Stomach (tissue), 4 donors: Measurements from ENCODE around the gene TTC17.

ENCODE experiments used
- EP300 ChIP-seq: sonication (generic); formaldehyde crosslinking; IDR thresholded peaks from one replicate; pipeline ENCODE4 v1.6.1; 2017; ENCODE audit warnings: antibody characterized with exemption
- POLR2A ChIP-seq, 4 donors: fragments of 450-650 bp; IDR thresholded peaks; one replicate each; pipeline ENCODE4 v1.6.1; 2016; ENCODE audit warnings: antibody characterized with exemption in 4 of 4, control low read depth in 2 of 4, mild to moderate bottlenecking in 1 of 4, moderate library complexity in 1 of 4
- POLR2AphosphoS5 ChIP-seq, 3 donors: sonication (generic); formaldehyde crosslinking; IDR thresholded peaks; one replicate each; pipeline ENCODE4 v1.6.1; 2016; ENCODE audit warnings: antibody characterized with exemption in 3 of 3
- TF ChIP-seq, protein P1 (sequence below), 7 experiments: fragments of 450-650 bp in 4 of 7; fragments of 200-600 bp in 3 of 7; sonication (generic) in 3 of 7; IDR thresholded peaks; one replicate each; pipeline ENCODE4 v1.5.1; 2016 to 2019; ENCODE audit warnings: antibody characterized with exemption in 7 of 7, control low read depth in 2 of 7, mild to moderate bottlenecking in 1 of 7

DNA sequence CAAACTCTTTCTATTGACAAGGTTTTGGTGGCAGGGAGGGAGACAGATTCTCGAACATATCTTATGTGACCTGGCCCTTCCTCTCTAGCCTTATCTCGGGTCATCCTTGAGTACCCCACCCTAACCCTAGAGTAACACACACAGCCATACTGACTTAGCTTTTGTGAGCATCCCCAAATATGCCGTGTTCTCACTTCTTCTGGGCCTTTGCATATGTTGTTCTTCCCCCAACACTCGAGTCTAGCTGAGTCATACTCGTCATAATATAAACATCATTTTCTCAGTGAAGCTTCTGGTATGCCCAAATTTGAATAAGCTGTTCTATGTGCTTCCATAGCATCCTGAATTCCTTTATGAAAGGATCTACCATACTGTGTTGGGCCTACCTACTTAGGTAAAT lies 8.0 kb downstream of the TTC17 start:
- TF ChIP-seq, protein P1, sequence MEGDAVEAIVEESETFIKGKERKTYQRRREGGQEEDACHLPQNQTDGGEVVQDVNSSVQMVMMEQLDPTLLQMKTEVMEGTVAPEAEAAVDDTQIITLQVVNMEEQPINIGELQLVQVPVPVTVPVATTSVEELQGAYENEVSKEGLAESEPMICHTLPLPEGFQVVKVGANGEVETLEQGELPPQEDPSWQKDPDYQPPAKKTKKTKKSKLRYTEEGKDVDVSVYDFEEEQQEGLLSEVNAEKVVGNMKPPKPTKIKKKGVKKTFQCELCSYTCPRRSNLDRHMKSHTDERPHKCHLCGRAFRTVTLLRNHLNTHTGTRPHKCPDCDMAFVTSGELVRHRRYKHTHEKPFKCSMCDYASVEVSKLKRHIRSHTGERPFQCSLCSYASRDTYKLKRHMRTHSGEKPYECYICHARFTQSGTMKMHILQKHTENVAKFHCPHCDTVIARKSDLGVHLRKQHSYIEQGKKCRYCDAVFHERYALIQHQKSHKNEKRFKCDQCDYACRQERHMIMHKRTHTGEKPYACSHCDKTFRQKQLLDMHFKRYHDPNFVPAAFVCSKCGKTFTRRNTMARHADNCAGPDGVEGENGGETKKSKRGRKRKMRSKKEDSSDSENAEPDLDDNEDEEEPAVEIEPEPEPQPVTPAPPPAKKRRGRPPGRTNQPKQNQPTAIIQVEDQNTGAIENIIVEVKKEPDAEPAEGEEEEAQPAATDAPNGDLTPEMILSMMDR (IDR thresholded peaks at IDR 0.05) = no peak
- no peak for TF ChIP-seq EP300
- no peak for TF ChIP-seq POLR2AphosphoS5 (IDR thresholded peaks at IDR 0.05)
- no peak for TF ChIP-seq POLR2A (IDR thresholded peaks at IDR 0.05)
